Occipital lobe (tissue), 2 donors: Measurements from ENCODE around the gene PTP4A2. TPM values are rescaled to one million over a fixed set of nuclear protein-coding genes. Genes with fewer than 3 reads are reported as not detected.
"Not testable (repeated sequence)": the region's sequence is repeated elsewhere in the genome, so short reads cannot be mapped to it uniquely, and the experiment has no call there.

Experiments
- DNase-seq: peaks from one replicate; lab custom pipeline; 2025; lab: John Stamatoyannopoulos, UW
- total RNA-seq: library from RNA; depleted of rRNA; stranded (reverse); fragments of >200 nt; gene quantifications from one replicate; pipeline ENCODE4 v1.2.3, GENCODE V29; 2014

PTP4A2 gene
- total RNA-seq, 1 donor from 2014 or later = 551 TPM

- not testable (repeated sequence) for DNase-seq
Measured at GRCh38 chr1:31925824-31926223, 12.3 kb downstream of the PTP4A2 start.

GRCh38 chr1:31924839-31925238 lies 13.3 kb downstream of the PTP4A2 start:
- DNase-seq = no peak

GRCh38 chr1:31923901-31924535 lies 14.2 kb downstream of the PTP4A2 start:
- no peak for DNase-seq

- DNase-seq = no peak
Measured at GRCh38 chr1:31920956-31921355, 17.2 kb downstream of the PTP4A2 start.

GRCh38 chr1:31919591-31919990 lies 18.6 kb downstream of the PTP4A2 start:
- no peak for DNase-seq

- DNase-seq = no peak
Measured at GRCh38 chr1:31915438-31915837, 22.7 kb downstream of the PTP4A2 start.

- DNase-seq = no peak
Measured at GRCh38 chr1:31913968-31914367, 24.2 kb downstream of the PTP4A2 start.

GRCh38 chr1:31912839-31913239 lies 25.3 kb downstream of the PTP4A2 start:
- DNase-seq = no peak

GRCh38 chr1:31911994-31912780 lies 26.0 kb downstream of the PTP4A2 start:
- DNase-seq = no peak

- no peak for DNase-seq
Measured at GRCh38 chr1:31910933-31911332, 27.2 kb downstream of the PTP4A2 start.

- DNase-seq = no peak
Measured at GRCh38 chr1:31909691-31910090, 28.5 kb downstream of the PTP4A2 start.

GRCh38 chr1:31906557-31906956 lies 31.6 kb downstream of the PTP4A2 start:
- no peak for DNase-seq

GRCh38 chr1:31905681-31906080 lies 32.5 kb downstream of the PTP4A2 start:
- no peak for DNase-seq

GRCh38 chr1:31905093-31905509 lies 33.1 kb downstream of the PTP4A2 start:
- DNase-seq = no peak

GRCh38 chr1:31904339-31905092 lies 33.7 kb downstream of the PTP4A2 start:
- no peak for DNase-seq

- DNase-seq = no peak
Measured at GRCh38 chr1:31902510-31902860, 35.7 kb downstream of the PTP4A2 start.

- no peak for DNase-seq
Measured at GRCh38 chr1:31901838-31902509, 36.2 kb downstream of the PTP4A2 start.

GRCh38 chr1:31900790-31901189 lies 37.4 kb downstream of the PTP4A2 start:
- DNase-seq = no peak

- no peak for DNase-seq
Measured at GRCh38 chr1:31897526-31898100, 40.6 kb downstream of the PTP4A2 start.

GRCh38 chr1:31895474-31896198 lies 42.5 kb downstream of the PTP4A2 start:
- DNase-seq = not testable (repeated sequence)

GRCh38 chr1:31891280-31891679 lies 46.9 kb downstream of the PTP4A2 start:
- no peak for DNase-seq
